NCI-H446 (cell line): ENCODE results near the gene RADX.

Experiments used
- DNase-seq, 2 experiments: peaks; one replicate each; lab custom pipeline; 2025; lab: John Stamatoyannopoulos, UW

Gene RADX

GRCh38 chrX:106684207-106684606, 72.4 kb downstream of the RADX start:
- DNase-seq, result no peak

- no peak for DNase-seq
These were observed 80.8 kb downstream of the RADX start for GRCh38 chrX:106692425-106693065.

GRCh38 chrX:106696502-106696901, 84.7 kb downstream of the RADX start:
- no peak for DNase-seq

DNA sequence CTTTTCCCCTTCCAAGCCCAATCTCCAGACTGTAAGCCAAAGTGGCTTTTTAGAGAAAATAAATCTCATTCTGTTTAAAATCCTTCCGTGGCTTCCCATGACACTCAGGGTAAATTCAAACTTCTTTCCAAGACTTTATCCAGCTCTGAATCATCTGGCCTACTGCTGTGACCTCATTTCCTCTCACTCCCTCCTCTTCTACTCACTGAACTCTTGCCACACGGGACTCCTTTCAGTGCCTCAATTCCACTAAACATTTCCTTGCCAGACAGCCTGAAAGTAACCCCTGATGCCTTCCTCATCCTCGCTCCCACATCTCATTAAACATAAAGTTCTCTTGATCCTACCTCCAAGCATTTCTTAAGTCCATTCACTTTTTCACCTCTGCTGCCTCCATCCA, 86.9 kb downstream of the RADX start:
- DNase-seq, result no peak

DNA sequence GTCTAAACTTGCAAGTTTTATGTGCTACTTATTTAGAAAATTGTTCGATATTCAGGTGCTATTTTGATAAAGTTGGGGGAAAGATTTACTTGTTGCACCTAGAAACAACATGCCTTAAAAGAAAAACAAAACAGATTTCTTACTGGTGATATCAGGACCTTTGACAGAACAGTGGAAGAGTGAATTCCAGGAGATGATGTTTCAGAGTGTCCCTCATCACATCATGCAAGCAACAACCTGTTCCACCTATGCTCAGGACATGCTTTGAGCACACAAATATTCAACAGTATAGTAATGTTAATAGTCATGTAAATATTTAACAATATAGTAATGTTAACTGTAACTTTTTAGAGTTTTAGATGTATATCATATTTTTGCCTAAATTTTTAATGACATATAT, 90.9 kb downstream of the RADX start:
- no peak for DNase-seq

GRCh38 chrX:106706466-106706865, 94.7 kb downstream of the RADX start:
- DNase-seq, result no peak

DNA sequence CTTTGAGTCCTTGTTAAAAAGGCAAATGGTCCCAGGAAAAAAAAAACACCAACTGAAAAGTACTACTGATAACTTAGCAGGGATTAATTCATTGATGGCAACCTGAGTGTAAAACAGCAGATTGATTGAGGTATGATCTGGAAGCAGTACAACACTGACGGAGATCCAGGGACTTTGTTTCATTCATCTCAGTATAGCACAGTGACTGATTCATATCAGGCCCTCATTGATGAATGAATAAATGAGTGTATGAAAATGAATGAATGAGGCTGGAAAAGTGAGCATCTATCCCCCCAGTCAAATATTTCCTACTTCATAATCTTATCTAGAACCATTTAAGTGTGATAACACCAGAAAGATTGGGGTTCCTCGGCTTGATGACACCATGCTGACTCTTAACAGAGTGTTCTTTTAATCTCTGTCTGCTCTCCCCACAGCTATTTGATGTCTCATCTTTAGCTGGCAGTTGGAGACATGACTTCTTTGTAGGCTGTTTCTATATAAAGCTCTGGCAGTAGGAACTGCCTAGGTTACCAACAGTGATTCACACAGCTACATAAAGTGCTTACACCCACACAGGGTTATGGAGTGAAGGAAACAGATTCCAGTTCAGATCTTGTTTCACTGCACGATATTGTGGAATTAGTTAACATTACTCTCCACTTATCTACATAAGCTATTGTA, 96.1 kb downstream of the RADX start:
- no peak for DNase-seq

DNA sequence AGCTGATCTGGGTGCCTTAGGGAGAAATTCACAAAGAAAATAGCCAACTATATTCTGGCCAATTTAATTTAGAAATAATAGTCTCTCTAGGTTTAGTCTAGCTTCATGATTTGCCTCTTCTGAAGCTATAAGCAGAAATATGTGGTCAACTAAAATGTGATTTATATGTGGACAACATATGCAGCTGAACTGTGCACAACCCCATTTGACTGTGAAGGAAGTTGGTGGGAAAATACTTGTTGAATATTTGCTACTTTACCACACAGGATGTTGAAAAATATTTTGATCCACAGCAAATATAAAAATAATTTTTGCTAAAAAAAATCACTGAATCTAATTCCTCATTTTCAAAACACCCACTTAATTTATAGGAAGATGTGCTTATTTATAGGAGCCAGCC, 99.0 kb downstream of the RADX start:
- DNase-seq, result no peak

DNA sequence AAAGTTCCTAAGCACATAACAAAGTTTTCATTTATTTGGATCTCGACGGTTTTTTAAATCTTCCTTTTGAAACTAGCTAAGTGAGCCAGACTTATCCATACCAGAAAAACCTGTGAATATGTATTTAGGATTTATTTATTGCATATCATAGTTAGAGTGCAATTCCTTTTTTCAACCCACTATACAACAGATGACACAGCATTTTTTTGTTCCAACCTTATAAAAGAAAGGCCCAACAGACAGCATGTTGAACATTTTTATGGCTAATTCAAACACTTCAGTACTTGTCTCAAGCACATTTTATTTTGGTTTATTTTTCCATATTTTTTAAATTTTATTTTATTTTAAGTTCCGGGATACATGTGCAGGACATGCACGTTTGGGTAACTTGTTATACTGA, 99.6 kb downstream of the RADX start:
- DNase-seq, result no peak

DNA sequence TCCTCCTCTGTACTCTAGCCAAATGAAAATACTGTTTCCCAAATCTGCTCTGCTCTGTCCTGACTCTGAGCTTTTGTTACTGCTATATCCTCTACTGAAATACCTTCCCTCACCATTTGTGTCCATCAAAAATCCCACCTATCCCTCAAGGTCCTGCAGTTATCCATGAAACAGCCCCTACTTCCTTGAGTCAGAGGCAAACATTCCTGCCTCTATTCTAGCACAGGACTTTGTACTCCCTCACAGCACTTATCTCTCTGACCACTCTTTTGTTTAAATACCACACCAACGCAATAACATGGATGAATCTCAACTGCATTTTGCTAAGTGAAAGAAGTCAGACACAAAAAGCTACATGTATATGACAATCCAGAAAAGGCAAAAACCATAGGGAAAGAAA, 104.2 kb downstream of the RADX start:
- no peak for DNase-seq

- DNase-seq, result no peak
These were observed 104.7 kb downstream of the RADX start for GRCh38 chrX:106716463-106716862.

- DNase-seq, result no peak
These were observed 106.9 kb downstream of the RADX start for GRCh38 chrX:106718709-106719108.

DNA sequence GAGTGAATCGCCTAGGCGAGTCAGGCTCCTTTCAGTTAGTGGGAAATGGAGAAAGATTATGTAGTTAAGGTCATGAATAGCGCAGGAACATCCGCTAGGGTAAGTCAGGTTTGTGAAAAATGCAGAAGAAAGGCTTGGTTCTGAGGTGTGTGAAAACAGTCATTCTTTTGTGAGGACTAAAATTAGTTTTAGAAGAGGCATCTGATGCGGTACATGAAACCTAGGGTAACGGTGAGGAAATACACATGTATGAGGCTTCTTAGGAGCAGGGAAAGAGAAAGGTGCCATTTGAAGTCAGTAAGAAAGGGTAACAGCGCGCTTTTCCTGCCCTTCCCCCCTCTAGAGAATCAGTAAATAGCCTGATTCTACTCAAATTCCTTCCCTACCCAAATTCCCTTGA, 114.2 kb downstream of the RADX start:
- DNase-seq, result no peak

DNA sequence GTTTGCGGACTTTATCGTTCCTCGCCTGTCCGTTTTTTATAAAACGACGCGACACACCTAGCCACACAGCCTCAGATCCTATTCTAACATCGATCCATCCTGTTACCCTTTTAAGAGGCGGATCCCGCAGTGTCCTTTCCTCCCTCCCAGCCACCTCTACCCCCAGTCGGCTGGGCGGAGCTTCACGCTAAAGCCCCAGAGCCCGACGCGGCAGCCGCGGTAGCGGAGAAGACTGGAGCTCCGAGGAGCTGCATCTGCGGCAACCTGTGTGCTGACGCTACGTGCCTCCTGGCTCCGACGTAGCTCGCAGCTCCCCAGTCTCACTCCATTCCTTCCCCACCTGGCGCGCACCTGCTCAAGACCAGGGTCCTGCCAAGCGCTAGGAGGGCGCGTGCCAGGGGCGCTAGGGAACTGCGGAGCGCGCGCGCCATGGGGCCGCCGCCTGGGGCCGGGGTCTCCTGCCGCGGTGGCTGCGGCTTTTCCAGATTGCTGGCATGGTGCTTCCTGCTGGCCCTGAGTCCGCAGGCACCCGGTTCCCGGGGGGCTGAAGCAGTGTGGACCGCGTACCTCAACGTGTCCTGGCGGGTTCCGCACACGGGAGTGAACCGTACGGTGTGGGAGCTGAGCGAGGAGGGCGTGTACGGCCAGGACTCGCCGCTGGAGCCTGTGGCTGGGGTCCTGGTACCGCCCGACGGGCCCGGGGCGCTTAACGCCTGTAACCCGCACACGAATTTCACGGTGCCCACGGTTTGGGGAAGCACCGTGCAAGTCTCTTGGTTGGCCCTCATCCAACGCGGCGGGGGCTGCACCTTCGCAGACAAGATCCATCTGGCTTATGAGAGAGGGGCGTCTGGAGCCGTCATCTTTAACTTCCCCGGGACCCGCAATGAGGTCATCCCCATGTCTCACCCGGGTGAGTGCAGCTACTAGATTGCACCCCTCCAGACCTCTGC, 115.0 kb downstream of the RADX start, which contains the start of gene RNF128:
TSS of gene RNF128 (plus strand) at position 217 of the 953 bp plus-strand sequence. CDS start at position 430, 213 bp downstream.
- DNase-seq, result no peak

DNA sequence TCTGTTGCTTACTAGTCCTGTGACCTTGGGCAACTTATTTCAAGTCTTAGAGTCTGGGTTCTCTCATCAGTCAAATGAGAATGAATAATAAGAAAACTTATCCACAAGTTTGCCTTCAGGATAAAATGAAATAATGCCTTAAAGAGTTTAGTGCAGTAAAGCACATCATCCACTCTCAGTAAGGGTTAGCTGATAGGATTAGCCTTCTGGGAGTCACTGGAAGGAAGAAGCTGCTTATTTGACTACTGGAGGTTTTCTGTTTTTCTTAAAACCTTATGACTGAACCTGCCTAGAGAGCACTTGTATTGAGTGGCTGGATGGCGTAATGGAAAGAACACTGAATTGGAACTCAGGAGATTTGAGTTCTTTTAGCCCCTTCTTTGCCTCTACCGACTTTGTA, 116.6 kb downstream of the RADX start:
- no peak for DNase-seq
